IMR-90 (cell line): ENCODE results near the gene NRCAM. TPM values are rescaled to one million over a fixed set of nuclear protein-coding genes. Genes with fewer than 3 reads are reported as not detected.

Source experiments
- ATAC-seq: fragments of 200-7000 bp; cut with Tn5 transposase; 2 replicates; pipeline ENCODE4 v1.9.1; 2020; ENCODE audit warnings: low read depth, mild to moderate bottlenecking, moderate library complexity
- BruUV-seq: library from RNA; stranded (reverse); fragments of 400-500 nt; replicated peaks from 2 replicates; lab custom pipeline; 2021; lab: Mats Ljungman, UMichigan
- CTCF ChIA-PET: fragments of 300-600 bp; formaldehyde crosslinking; extraction: SDS; loops from one replicate; lab custom pipeline; 2021; ENCODE audit warnings: antibody characterized with exemption; lab: Yijun Ruan, JAX
- POLR2A ChIA-PET: fragments of 300-600 bp; sonication (Branson Sonifier 250); formaldehyde crosslinking; loops from one replicate; lab custom pipeline; 2022; ENCODE audit warnings: antibody characterized with exemption; ENCODE audit not compliant: unreplicated experiment; lab: Charles Lee
- DNase-seq: peaks from one replicate; pipeline ENCODE4 v3.0.0; 2013
- H2AFZ ChIP-seq: replicated peaks from 2 replicates; pipeline ENCODE3; 2013; ENCODE audit warnings: low read length, mild to moderate bottlenecking; ENCODE audit not compliant: poor library complexity
- H2AK5ac ChIP-seq: 2 replicates; pipeline ENCODE4 v1.6.1; 2013; ENCODE audit warnings: low read depth, low read length, inconsistent platforms
- H2AK9ac ChIP-seq: replicated peaks from 2 replicates; pipeline ENCODE3; 2013; ENCODE audit warnings: mild to moderate bottlenecking, low read depth, low read length, moderate library complexity; ENCODE audit not compliant: poor library complexity
- H2BK120ac ChIP-seq: 2 replicates; pipeline ENCODE4 v1.6.1; 2013; ENCODE audit warnings: low read depth, low read length, inconsistent platforms
- H2BK15ac ChIP-seq: 3 replicates; pipeline ENCODE4 v1.6.1; 2013; ENCODE audit warnings: low read depth, low read length, inconsistent platforms
- H2BK20ac ChIP-seq: 2 replicates; pipeline ENCODE4 v1.6.1; 2013; ENCODE audit warnings: low read depth, mild to moderate bottlenecking, inconsistent platforms, low read length, moderate library complexity
- H2BK5ac ChIP-seq: 2 replicates; pipeline ENCODE4 v1.6.1; 2013; ENCODE audit warnings: mild to moderate bottlenecking, low read depth, low read length, inconsistent platforms; ENCODE audit not compliant: poor library complexity, severe bottlenecking
- H3K14ac ChIP-seq: replicated peaks from 2 replicates; pipeline ENCODE4 v1.6.1; 2013; ENCODE audit warnings: low read depth, low read length, inconsistent platforms
- H3K18ac ChIP-seq: 2 replicates; pipeline ENCODE4 v1.6.1; 2013; ENCODE audit warnings: low read depth, low read length, control low read depth
- H3K23ac ChIP-seq: 2 replicates; pipeline ENCODE4 v1.6.1; 2013; ENCODE audit warnings: low read depth, low read length, inconsistent platforms
- H3K27ac ChIP-seq: 2 replicates; pipeline ENCODE4 v1.5.1; 2013; ENCODE audit warnings: mild to moderate bottlenecking, control low read depth, low read length; ENCODE audit not compliant: insufficient read depth
- H3K27me3 ChIP-seq: 2 replicates; pipeline ENCODE4 v1.6.1; 2013; ENCODE audit warnings: low read length; ENCODE audit not compliant: control insufficient read depth, insufficient read depth
- H3K36me3 ChIP-seq: 2 replicates; pipeline ENCODE4 v1.6.1; 2013; ENCODE audit warnings: low read length, mixed read lengths; ENCODE audit not compliant: control insufficient read depth, insufficient read depth
- H3K4ac ChIP-seq: 2 replicates; pipeline ENCODE4 v1.6.1; 2013; ENCODE audit warnings: low read depth, low read length, inconsistent platforms
- H3K4me1 ChIP-seq: 2 replicates; pipeline ENCODE4 v1.6.1; 2013; ENCODE audit warnings: low read length, mixed read lengths; ENCODE audit not compliant: control insufficient read depth, insufficient read depth
- H3K4me2 ChIP-seq: 2 replicates; pipeline ENCODE4 v1.6.1; 2013; ENCODE audit warnings: low read depth, mild to moderate bottlenecking, control low read depth, low read length, moderate library complexity
- H3K4me3 ChIP-seq: 2 replicates; pipeline ENCODE4 v1.5.1; 2013; ENCODE audit warnings: low read depth, mild to moderate bottlenecking, control low read depth, low read length, moderate library complexity; ENCODE audit not compliant: insufficient read depth
- H3K56ac ChIP-seq: 2 replicates; pipeline ENCODE4 v1.6.1; 2013; ENCODE audit warnings: low read length, inconsistent platforms; ENCODE audit not compliant: insufficient read depth; ENCODE audit errors: extremely low read depth
- H3K79me1 ChIP-seq, 2 experiments: 2 replicates each; pipeline ENCODE4 v1.6.1; 2013; ENCODE audit warnings: low read length in 2 of 2, inconsistent platforms in 1 of 2, low read depth in 1 of 2
- H3K9ac ChIP-seq: 2 replicates; pipeline ENCODE4 v1.6.1; 2013; ENCODE audit warnings: low read depth, low read length, control low read depth
- H3K9me1 ChIP-seq: 2 replicates; pipeline ENCODE4 v1.6.1; 2013; ENCODE audit warnings: low read length, inconsistent platforms; ENCODE audit not compliant: insufficient read depth
- H3K9me3 ChIP-seq: 2 replicates; pipeline ENCODE4 v1.6.1; 2013; ENCODE audit warnings: low read length; ENCODE audit not compliant: control insufficient read depth, insufficient read depth
- H4K20me1 ChIP-seq: 2 replicates; pipeline ENCODE4 v1.6.1; 2013; ENCODE audit warnings: low read length, inconsistent platforms; ENCODE audit not compliant: insufficient read depth
- H4K5ac ChIP-seq: 2 replicates; pipeline ENCODE4 v1.6.1; 2013; ENCODE audit warnings: mild to moderate bottlenecking, low read depth, low read length, control low read depth
- H4K8ac ChIP-seq, 2 experiments: 2 replicates each; pipeline ENCODE4 v1.6.1; 2013; ENCODE audit warnings: low read depth in 2 of 2, low read length in 2 of 2, control low read depth in 1 of 2, inconsistent platforms in 1 of 2
- H4K91ac ChIP-seq: 2 replicates; pipeline ENCODE4 v1.6.1; 2013; ENCODE audit warnings: low read depth, low read length, inconsistent platforms; ENCODE audit not compliant: insufficient read depth
- BHLHE40 ChIP-seq: fragments of 150-350 bp; IDR thresholded peaks from 2 replicates; pipeline ENCODE4 v1.6.1; 2016; ENCODE audit warnings: mild to moderate bottlenecking, low read depth, low read length
- CEBPB ChIP-seq: IDR thresholded peaks from 2 replicates; pipeline ENCODE4 v1.6.1; 2012; ENCODE audit warnings: low read depth, low read length, improper control_type of control experiment
- CHD1 ChIP-seq: IDR thresholded peaks from 2 replicates; pipeline ENCODE4 v1.6.1; 2012; ENCODE audit warnings: low read depth, low read length, improper control_type of control experiment
- CTCF ChIP-seq: conservative IDR thresholded peaks from 2 replicates; pipeline ENCODE4 v1.5.1; 2012; ENCODE audit warnings: mild to moderate bottlenecking, low read depth, low read length, improper control_type of control experiment
- ELK1 ChIP-seq: fragments of 150-350 bp; IDR thresholded peaks from 2 replicates; pipeline ENCODE4 v1.6.1; 2016; ENCODE audit warnings: low read depth, mild to moderate bottlenecking, low read length, moderate library complexity, borderline replicate concordance
- FOS ChIP-seq: fragments of 150-350 bp; IDR thresholded peaks from 2 replicates; pipeline ENCODE4 v1.6.1; 2016; ENCODE audit warnings: low read depth, low read length
- MAFK ChIP-seq: IDR thresholded peaks from 2 replicates; pipeline ENCODE4 v1.6.1; 2012; ENCODE audit warnings: low read depth, low read length, improper control_type of control experiment
- MAZ ChIP-seq: IDR thresholded peaks from 2 replicates; pipeline ENCODE4 v1.6.1; 2012; ENCODE audit warnings: low read depth, mild to moderate bottlenecking, low read length, improper control_type of control experiment, moderate library complexity, borderline replicate concordance
- MXI1 ChIP-seq: IDR thresholded peaks from 2 replicates; pipeline ENCODE4 v1.6.1; 2012; ENCODE audit warnings: low read depth, mild to moderate bottlenecking, low read length, moderate library complexity, borderline replicate concordance
- NFE2L2 ChIP-seq: fragments of 150-350 bp; IDR thresholded peaks from 2 replicates; pipeline ENCODE4 v1.6.1; 2016; ENCODE audit warnings: low read depth, mild to moderate bottlenecking, low read length
- POLR2A ChIP-seq: IDR thresholded peaks from 2 replicates; pipeline ENCODE4 v1.6.1; 2012; ENCODE audit warnings: mild to moderate bottlenecking, low read depth, low read length
- RAD21 ChIP-seq: IDR thresholded peaks from 2 replicates; pipeline ENCODE4 v1.6.1; 2012; ENCODE audit warnings: low read length, improper control_type of control experiment
- RCOR1 ChIP-seq: IDR thresholded peaks from 2 replicates; pipeline ENCODE4 v1.6.1; 2012; ENCODE audit warnings: mild to moderate bottlenecking, low read length, improper control_type of control experiment; ENCODE audit not compliant: insufficient replicate concordance
- RFX5 ChIP-seq: IDR thresholded peaks from 2 replicates; pipeline ENCODE4 v1.8.0; 2012; ENCODE audit warnings: low read depth, mild to moderate bottlenecking, low read length, moderate library complexity
- SMC3 ChIP-seq: fragments of 150-350 bp; IDR thresholded peaks from 2 replicates; pipeline ENCODE4 v1.6.1; 2016; ENCODE audit warnings: low read depth, mild to moderate bottlenecking, antibody characterized with exemption, low read length, moderate library complexity
- USF2 ChIP-seq: fragments of 150-350 bp; IDR thresholded peaks from 2 replicates; pipeline ENCODE4 v1.6.1; 2017; ENCODE audit warnings: mild to moderate bottlenecking, antibody characterized with exemption, low read length, low read depth
- WGBS, 2 experiments: methylation state at CpG; one replicate each; pipeline versions ENCODE4 v1.1.5 to v1.1.7; 2013; ENCODE audit warnings: missing lambda C conversion rate in 2 of 2; ENCODE audit not compliant: insufficient read length in 1 of 2; ENCODE audit errors: extremely low coverage in 2 of 2; 5-methylcytosine and 5-hydroxymethylcytosine counted together
- dilution Hi-C: fragments of 300-500 bp; cut with HindIII; formaldehyde crosslinking; loops from one replicate; pipeline ENCODE4 v1.14.3; 2018; ENCODE audit warnings: low sequenced_read_pairs; ENCODE audit not compliant: unreplicated experiment
- in situ Hi-C: fragments of 300-500 bp; cut with MboI; formaldehyde crosslinking; loops from 3 replicates; pipeline ENCODE4 v1.14.3; 2019; ENCODE audit warnings: low sequenced_read_pairs, inconsistent platforms, mixed read lengths
- intact Hi-C: fragments of 100-400 bp; cut with micrococcal nuclease; formaldehyde crosslinking; loops from 2 replicates; pipeline ENCODE4 v1.10.0; 2022
- polyA plus RNA-seq, 3 experiments: library from polyadenylated mRNA; depleted of rRNA; stranded (reverse); fragments of >200 nt; gene quantifications; 2 replicates each; pipeline ENCODE4 v1.2.3, GENCODE V29; 2012; ENCODE audit warnings: low replicate concordance in 1 of 3
- total RNA-seq: library from RNA; depleted of rRNA; stranded (reverse); fragments of >200 nt; gene quantifications from 2 replicates; pipeline ENCODE4 v1.2.3, GENCODE V29; 2012

Gene NRCAM
- total and polyA plus RNA-seq, 2 of the 4 experiments (the other 2 are of a cell fraction): 0.46 to 1.1 TPM

DNA sequence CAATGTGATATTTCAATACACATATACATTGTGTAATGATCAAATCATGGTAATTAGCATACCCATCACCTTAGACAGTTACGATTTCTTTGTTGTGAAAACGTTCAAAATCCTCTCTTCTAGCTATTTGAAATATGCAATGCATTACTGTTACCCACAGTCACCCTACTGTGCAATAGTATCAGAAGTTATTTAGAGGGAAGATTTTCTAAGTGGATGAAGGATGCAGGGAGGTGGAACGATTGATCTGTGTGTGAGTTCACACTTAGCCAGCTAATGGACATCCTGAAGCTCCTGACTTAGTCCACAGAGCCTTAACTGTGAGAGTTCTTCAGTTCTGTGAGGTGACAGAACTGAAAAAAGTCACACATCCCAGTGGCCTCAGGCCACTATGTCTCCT lies 228.9 kb downstream of the NRCAM start:
- Histone ChIP-seq H3K56ac (no peak overlapping the region), H3K4ac (no peak overlapping the region), H3K14ac (no peak overlapping the region), H3K9me1 (peaks cover 4% of the 10 kb centered on the region; the same call in 1 of the 2 replicates), H3K4me1 (no peaks in the 10 kb centered on the region; the same call in 1 of the 2 replicates), H3K23ac (no peak overlapping the region), H2BK20ac (no peak overlapping the region), H3K27me3 (no peaks in the 10 kb centered on the region), H2BK15ac (no peak overlapping the region), H3K79me1 (no peaks in the 10 kb centered on the region), H4K20me1 (no peaks in the 10 kb centered on the region), H2AFZ (no peak overlapping the region), H3K18ac (no peak overlapping the region), H2AK9ac (no peak overlapping the region), H4K5ac (no peak overlapping the region), H2BK5ac (no peak overlapping the region), H2AK5ac (no peak overlapping the region), H3K4me2 (no peak overlapping the region), H3K9ac (no peak overlapping the region), H4K8ac (no peak overlapping the region), H3K4me3 (no peak overlapping the region), H2BK120ac (no peak overlapping the region), H3K27ac (no peak overlapping the region), H3K36me3 (no peaks in the 10 kb centered on the region), H3K9me3 (no peaks in the 10 kb centered on the region), H4K91ac (no peak overlapping the region)
- intact Hi-C loops: no loop called here
- no TSS peak for BruUV-seq
- no peak for DNase-seq
- CTCF ChIA-PET: no interaction called here
- POLR2A ChIA-PET: no interaction called here
- dilution Hi-C loops: no loop called here
- in situ Hi-C loops: no loop called here
- TF ChIP-seq RCOR1: no peak
- TF ChIP-seq SMC3: no peak
- TF ChIP-seq RFX5: no peak
- no peak for TF ChIP-seq USF2
- TF ChIP-seq RAD21: no peak
- TF ChIP-seq CEBPB: no peak
- no peak for TF ChIP-seq FOS
- TF ChIP-seq POLR2A: no peak
- TF ChIP-seq BHLHE40: no peak
- TF ChIP-seq MAFK: no peak
- no peak for TF ChIP-seq CTCF
- no peak for TF ChIP-seq ELK1
- no peak for TF ChIP-seq MAZ
- TF ChIP-seq NFE2L2: no peak
- no peak for TF ChIP-seq CHD1
- no peak for TF ChIP-seq MXI1
- ATAC-seq: no peak
- no CpG with 5 or more reads among the region's 3 CpGs for WGBS, 2 experiments
